Measurements from ENCODE around the gene HOXC9.

Gene HOXC9

DNA sequence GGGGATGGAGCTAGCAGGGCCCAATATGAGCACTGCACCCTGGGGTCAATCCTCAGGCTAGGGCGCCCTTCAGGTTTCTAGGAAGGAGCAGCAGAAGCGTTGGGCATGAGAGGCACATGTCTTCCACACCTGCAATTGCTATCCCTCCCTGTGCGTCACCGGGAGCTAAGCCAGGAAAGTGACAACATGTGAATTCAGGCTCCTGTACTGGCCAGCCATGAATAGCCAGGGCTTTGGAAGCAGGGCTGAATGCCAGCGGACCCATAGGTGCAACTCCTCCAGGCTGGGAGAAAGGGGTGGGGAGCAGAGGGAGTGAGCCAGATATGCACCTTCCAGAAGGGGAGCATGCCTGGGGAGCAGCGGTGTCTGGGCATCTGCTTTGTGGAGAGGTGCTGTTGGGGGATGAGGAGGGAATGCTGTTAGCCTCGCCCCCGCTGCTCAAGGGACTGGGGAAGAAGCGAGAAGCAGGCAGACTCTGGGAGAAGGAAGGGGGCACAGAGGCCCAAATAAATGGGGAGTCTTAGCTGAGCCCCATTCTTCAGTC lies 39.0 kb downstream of the HOXC9 start:
- peaks cover 7% of the 10 kb centered on the region for H3K4me1 ChIP-seq (ENCODE audit: insufficient read depth, low read length, severe bottlenecking)
- no peak for TF ChIP-seq EZH2 (IDR thresholded peaks at IDR 0.05; ENCODE audit: borderline replicate concordance, low read length)
- TF ChIP-seq, protein P1, sequence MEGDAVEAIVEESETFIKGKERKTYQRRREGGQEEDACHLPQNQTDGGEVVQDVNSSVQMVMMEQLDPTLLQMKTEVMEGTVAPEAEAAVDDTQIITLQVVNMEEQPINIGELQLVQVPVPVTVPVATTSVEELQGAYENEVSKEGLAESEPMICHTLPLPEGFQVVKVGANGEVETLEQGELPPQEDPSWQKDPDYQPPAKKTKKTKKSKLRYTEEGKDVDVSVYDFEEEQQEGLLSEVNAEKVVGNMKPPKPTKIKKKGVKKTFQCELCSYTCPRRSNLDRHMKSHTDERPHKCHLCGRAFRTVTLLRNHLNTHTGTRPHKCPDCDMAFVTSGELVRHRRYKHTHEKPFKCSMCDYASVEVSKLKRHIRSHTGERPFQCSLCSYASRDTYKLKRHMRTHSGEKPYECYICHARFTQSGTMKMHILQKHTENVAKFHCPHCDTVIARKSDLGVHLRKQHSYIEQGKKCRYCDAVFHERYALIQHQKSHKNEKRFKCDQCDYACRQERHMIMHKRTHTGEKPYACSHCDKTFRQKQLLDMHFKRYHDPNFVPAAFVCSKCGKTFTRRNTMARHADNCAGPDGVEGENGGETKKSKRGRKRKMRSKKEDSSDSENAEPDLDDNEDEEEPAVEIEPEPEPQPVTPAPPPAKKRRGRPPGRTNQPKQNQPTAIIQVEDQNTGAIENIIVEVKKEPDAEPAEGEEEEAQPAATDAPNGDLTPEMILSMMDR (IDR thresholded peaks at IDR 0.05; ENCODE audit: low read length), result no peak
- H3K9me3 ChIP-seq (ENCODE audit: low read length), result no peaks in the 10 kb centered on the region
- H3K4me3 ChIP-seq (ENCODE audit: low read depth, low read length, poor library complexity, severe bottlenecking), result no peak overlapping the region
- H3K36me3 ChIP-seq (ENCODE audit: insufficient read depth, low read length), result no peaks in the 10 kb centered on the region
- no peak overlapping the region for H3K27ac ChIP-seq (ENCODE audit: low read depth, low read length, poor library complexity, severe bottlenecking)
- H3K9ac ChIP-seq (ENCODE audit: low read length), result no peak overlapping the region
- H3K9me2 ChIP-seq (ENCODE audit: low read depth, low read length), result no peaks in the 10 kb centered on the region
- no peak overlapping the region for H3K4me2 ChIP-seq (ENCODE audit: low read length)
- H4K20me1 ChIP-seq (ENCODE audit: insufficient read depth, low read length), result no peaks in the 10 kb centered on the region
- H3F3A ChIP-seq (ENCODE audit: insufficient read depth, low read length), result no peaks in the 10 kb centered on the region
- H2AFZ ChIP-seq (ENCODE audit: low read length), result no peak overlapping the region
- no peaks in the 10 kb centered on the region for H3K79me2 ChIP-seq (ENCODE audit: insufficient read depth, low read length)
- H3K27me3 ChIP-seq (ENCODE audit: insufficient read depth, low read length), result no peaks in the 10 kb centered on the region; the same call in 1 of the 2 replicates

DNA sequence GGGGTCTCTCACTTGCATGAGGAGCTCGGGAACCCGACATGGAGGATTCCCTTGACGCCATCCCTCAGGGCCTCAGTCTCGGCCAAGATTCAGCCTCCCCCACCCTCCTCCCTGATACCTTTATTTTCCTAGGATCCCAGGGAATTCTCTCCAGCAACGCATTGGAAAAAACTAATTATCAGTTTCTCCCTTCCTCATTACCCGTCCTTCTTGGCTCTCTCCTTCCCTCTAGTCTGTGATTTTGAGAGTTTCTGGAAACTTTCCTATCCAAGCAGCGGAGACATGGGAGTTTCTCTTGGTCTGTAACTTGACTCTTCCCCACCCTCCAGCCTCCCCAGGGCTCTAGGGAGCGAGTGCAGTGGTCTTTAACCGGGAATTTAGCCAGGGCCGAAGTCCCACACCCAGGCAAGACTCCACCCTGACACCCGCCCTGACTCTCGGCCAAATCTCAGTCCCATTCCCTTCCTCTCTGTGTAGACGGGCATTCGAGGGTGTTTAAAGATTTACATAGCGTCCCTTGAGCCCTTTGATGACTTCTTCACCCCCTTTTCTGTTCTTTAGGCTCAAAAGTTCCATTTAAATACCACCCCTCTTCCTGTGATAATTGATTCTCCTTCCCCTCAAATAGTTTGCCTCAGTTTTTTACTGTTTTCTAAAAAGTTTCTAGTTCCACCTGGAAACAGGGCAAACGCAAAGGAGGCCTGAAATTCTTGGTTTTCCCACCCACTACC lies 39.6 kb downstream of the HOXC9 start:
- no peak for TF ChIP-seq EZH2 (IDR thresholded peaks at IDR 0.05; ENCODE audit: borderline replicate concordance, low read length)
- TF ChIP-seq, protein P1 (IDR thresholded peaks at IDR 0.05; ENCODE audit: low read length), result no peak
- no peaks in the 10 kb centered on the region; the same call in 1 of the 2 replicates for H3K27me3 ChIP-seq (ENCODE audit: insufficient read depth, low read length)
- no peak overlapping the region for H3K4me3 ChIP-seq (ENCODE audit: low read depth, low read length, poor library complexity, severe bottlenecking)

DNA sequence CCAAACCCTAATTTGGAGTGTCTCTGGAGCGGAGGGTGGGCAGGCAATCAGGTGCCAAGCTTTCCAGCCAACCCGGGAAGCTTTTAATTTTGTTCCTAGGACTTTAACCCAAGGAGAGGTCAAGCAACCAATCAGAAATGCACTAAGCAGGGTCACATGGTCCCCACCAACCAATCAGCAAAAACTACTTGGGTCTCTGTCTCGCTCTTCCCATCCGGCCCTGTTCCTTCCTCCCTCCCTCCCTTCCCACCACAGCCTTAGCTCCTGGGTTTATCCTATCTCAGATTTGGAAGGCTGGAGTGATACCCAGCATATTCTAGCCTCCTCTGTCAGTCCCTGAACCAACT lies 40.2 kb downstream of the HOXC9 start:
- peak overlapping the region; percentile 30; the same call in 1 of the 2 replicates for H3K4me2 ChIP-seq (ENCODE audit: low read length)
- TF ChIP-seq, protein P1 (IDR thresholded peaks at IDR 0.05; ENCODE audit: low read length), result no peak
- no peak for TF ChIP-seq EZH2 (IDR thresholded peaks at IDR 0.05; ENCODE audit: borderline replicate concordance, low read length)
- H3K79me2 ChIP-seq (ENCODE audit: insufficient read depth, low read length), result no peaks in the 10 kb centered on the region
- no peak overlapping the region for H3K27ac ChIP-seq (ENCODE audit: low read depth, low read length, poor library complexity, severe bottlenecking)
- H3K9me3 ChIP-seq (ENCODE audit: low read length), result no peaks in the 10 kb centered on the region
- no peak overlapping the region for H3K9ac ChIP-seq (ENCODE audit: low read length)
- no peaks in the 10 kb centered on the region for H4K20me1 ChIP-seq (ENCODE audit: insufficient read depth, low read length)
- no peak overlapping the region for H2AFZ ChIP-seq (ENCODE audit: low read length)
- H3K4me1 ChIP-seq (ENCODE audit: insufficient read depth, low read length, severe bottlenecking), result peaks cover 7% of the 10 kb centered on the region
- H3K4me3 ChIP-seq (ENCODE audit: low read depth, low read length, poor library complexity, severe bottlenecking), result no peak overlapping the region
- H3K27me3 ChIP-seq (ENCODE audit: insufficient read depth, low read length), result no peaks in the 10 kb centered on the region; the same call in 1 of the 2 replicates
- H3F3A ChIP-seq (ENCODE audit: insufficient read depth, low read length), result no peaks in the 10 kb centered on the region
- H3K9me2 ChIP-seq (ENCODE audit: low read depth, low read length), result no peaks in the 10 kb centered on the region
- H3K36me3 ChIP-seq (ENCODE audit: insufficient read depth, low read length), result no peaks in the 10 kb centered on the region

More for the DNA sequence above, 39.6 kb downstream of the HOXC9 start:
- Histone ChIP-seq H3K9me2 (ENCODE audit: low read depth, low read length) (no peaks in the 10 kb centered on the region), H3K9ac (ENCODE audit: low read length) (no peak overlapping the region), H3K27ac (ENCODE audit: low read depth, low read length, poor library complexity, severe bottlenecking) (no peak overlapping the region), H4K20me1 (ENCODE audit: insufficient read depth, low read length) (no peaks in the 10 kb centered on the region), H3K4me1 (ENCODE audit: insufficient read depth, low read length, severe bottlenecking) (peaks cover 7% of the 10 kb centered on the region), H3F3A (ENCODE audit: insufficient read depth, low read length) (no peaks in the 10 kb centered on the region), H3K4me2 (ENCODE audit: low read length) (no peak overlapping the region), H3K79me2 (ENCODE audit: insufficient read depth, low read length) (no peaks in the 10 kb centered on the region), H2AFZ (ENCODE audit: low read length) (no peak overlapping the region), H3K36me3 (ENCODE audit: insufficient read depth, low read length) (no peaks in the 10 kb centered on the region), H3K9me3 (ENCODE audit: low read length) (no peaks in the 10 kb centered on the region)

All from OCI-LY1 (cell line).